Hematopoietic multipotent progenitor cell treated with erythropoietin and hydrocortisone succinate and interleukin-3 and kit ligand, for 8 days (in vitro differentiated cells): ENCODE measurements around the gene TIMM50.
"Not testable (repeated sequence)": the region's sequence is repeated elsewhere in the genome, so short reads cannot be mapped to it uniquely, and the experiment has no call there.

Experiments
- DNase-seq: peaks from one replicate; pipeline ENCODE4 v3.0.0-alpha.2; 2015

The TIMM50 gene

GRCh38 chr19:39480337-39481228, at the start of gene TIMM50:
TIMM50 (plus strand) TSS chr19:39480838; CDS start chr19:39480854, 16 bp downstream.
- DNase-seq, result peak; percentile 98

- no peak for DNase-seq
These were observed 48.0 kb upstream of the TIMM50 start for GRCh38 chr19:39432677-39433025.

- no peak for DNase-seq
These were observed 47.1 kb upstream of the TIMM50 start for GRCh38 chr19:39433480-39434079.

- DNase-seq, result no peak
These were observed 46.2 kb upstream of the TIMM50 start for GRCh38 chr19:39434123-39435076.

- peak; percentile 98 for DNase-seq
These were observed 44.9 kb upstream of the TIMM50 start, which contains the start of gene RPS16 for GRCh38 chr19:39435499-39436349. RPS16 (minus strand) TSS chr19:39435949; CDS start chr19:39435895, 54 bp downstream.

- no peak for DNase-seq
These were observed 44.3 kb upstream of the TIMM50 start for GRCh38 chr19:39436350-39436716.

GRCh38 chr19:39438270-39438934, 42.2 kb upstream of the TIMM50 start:
- DNase-seq, result no peak

GRCh38 chr19:39444598-39445195, 35.9 kb upstream of the TIMM50 start:
- no peak for DNase-seq

- peak; percentile 98 for DNase-seq
These were observed 35.2 kb upstream of the TIMM50 start, which contains the start of gene SUPT5H for GRCh38 chr19:39445196-39446111. SUPT5H (plus strand) TSS chr19:39445582; CDS start chr19:39445891, 309 bp downstream.

GRCh38 chr19:39446365-39447084, 34.1 kb upstream of the TIMM50 start:
- DNase-seq, result no peak

GRCh38 chr19:39448271-39448670, 32.4 kb upstream of the TIMM50 start:
- DNase-seq, result no peak

- no peak for DNase-seq
These were observed 31.4 kb upstream of the TIMM50 start for GRCh38 chr19:39449116-39449797.

- not testable (repeated sequence) for DNase-seq
These were observed 29.4 kb upstream of the TIMM50 start for GRCh38 chr19:39451257-39451656.

- no peak for DNase-seq
These were observed 17.2 kb upstream of the TIMM50 start for GRCh38 chr19:39463403-39463802.

GRCh38 chr19:39465956-39466747, 14.5 kb upstream of the TIMM50 start:
- DNase-seq, result no peak

GRCh38 chr19:39467941-39468340, 12.7 kb upstream of the TIMM50 start:
- no peak for DNase-seq

GRCh38 chr19:39469036-39469435, 11.6 kb upstream of the TIMM50 start:
- no peak for DNase-seq

GRCh38 chr19:39469567-39469966, 11.1 kb upstream of the TIMM50 start:
- DNase-seq, result no peak
